Stomach smooth muscle (tissue), 2 donors: Measurements from ENCODE around the gene TEDC2.
A peak's percentile ranks its signal among the peaks of the same experiment; 100 is the strongest.

ENCODE experiments used
- H3K27ac ChIP-seq: one replicate; pipeline ENCODE4 v1.7.0; 2013; ENCODE audit warnings: mild to moderate bottlenecking, low read length, inconsistent platforms
- H3K27me3 ChIP-seq, 2 donors: one replicate each; pipeline ENCODE4 v1.7.0; 2013; ENCODE audit warnings: low read length in 2 of 2; ENCODE audit not compliant: insufficient read depth in 2 of 2, control insufficient read depth in 1 of 2
- H3K36me3 ChIP-seq, 2 donors: one replicate each; pipeline ENCODE4 v1.7.0; 2013; ENCODE audit warnings: low read length in 2 of 2; ENCODE audit not compliant: control insufficient read depth in 2 of 2, insufficient read depth in 2 of 2
- H3K4me1 ChIP-seq: one replicate; pipeline ENCODE4 v1.7.0; 2013; ENCODE audit warnings: low read length; ENCODE audit not compliant: control insufficient read depth, insufficient read depth
- H3K4me3 ChIP-seq, 2 donors: one replicate each; pipeline ENCODE4 v1.7.0; 2013; ENCODE audit warnings: low read length in 2 of 2
- H3K9ac ChIP-seq, 2 donors: one replicate each; pipeline ENCODE4 v1.7.0; 2013; ENCODE audit warnings: low read length in 2 of 2, mild to moderate bottlenecking in 1 of 2
- H3K9me3 ChIP-seq, 2 donors: one replicate each; pipeline ENCODE4 v1.7.0; 2013; ENCODE audit warnings: low read length in 2 of 2; ENCODE audit not compliant: control insufficient read depth in 2 of 2
- donor health status: healthy.
- donor health status: Pancreatic carcinoma.

TEDC2 gene

DNA sequence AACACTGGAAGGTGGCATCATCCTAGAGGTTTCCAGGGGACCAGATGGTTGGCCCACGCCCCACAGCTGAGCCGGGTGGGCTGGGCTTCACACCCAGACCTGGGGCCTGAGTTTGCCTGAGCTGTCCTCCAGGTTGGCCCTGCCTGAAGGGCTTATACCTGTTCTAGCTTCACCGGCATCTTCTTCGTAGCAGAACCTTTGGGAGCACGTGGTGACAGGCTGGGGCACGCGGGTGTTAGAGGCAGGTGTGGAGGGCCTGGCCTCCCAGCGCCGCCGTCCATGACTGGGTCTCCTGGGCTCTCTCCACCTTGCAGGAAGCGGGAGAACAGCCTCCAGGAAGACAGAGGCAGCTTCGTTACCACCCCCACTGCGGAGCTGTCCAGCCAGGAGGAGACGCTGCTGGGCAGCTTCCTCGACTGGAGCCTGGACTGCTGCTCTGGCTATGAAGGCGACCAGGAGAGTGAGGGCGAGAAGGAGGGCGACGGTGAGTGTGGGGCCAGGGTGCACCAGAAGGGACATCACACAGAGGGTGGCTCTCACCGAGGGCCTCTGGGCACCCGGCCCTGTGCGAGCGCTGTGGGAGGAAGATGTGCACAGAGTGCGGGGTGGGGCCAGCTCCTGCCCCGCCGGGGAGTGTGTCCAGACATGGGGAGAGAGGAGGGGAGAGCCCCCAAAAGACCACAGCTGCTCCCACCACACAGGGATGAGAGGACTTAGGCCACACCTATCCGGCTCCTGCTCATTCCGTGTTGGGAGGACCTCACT, 4.6 kb upstream of the TEDC2 start:
- Histone ChIP-seq H3K9ac (no peak overlapping the region), H3K4me3 (no peak overlapping the region), H3K4me1 (peaks cover 14% of the 10 kb centered on the region), H3K27me3 (no peaks in the 10 kb centered on the region), H3K9me3 (no peaks in the 10 kb centered on the region), H3K36me3 (peaks cover 0 to 5% of the 10 kb centered on the region in 2 donors), H3K27ac (no peak overlapping the region)

DNA sequence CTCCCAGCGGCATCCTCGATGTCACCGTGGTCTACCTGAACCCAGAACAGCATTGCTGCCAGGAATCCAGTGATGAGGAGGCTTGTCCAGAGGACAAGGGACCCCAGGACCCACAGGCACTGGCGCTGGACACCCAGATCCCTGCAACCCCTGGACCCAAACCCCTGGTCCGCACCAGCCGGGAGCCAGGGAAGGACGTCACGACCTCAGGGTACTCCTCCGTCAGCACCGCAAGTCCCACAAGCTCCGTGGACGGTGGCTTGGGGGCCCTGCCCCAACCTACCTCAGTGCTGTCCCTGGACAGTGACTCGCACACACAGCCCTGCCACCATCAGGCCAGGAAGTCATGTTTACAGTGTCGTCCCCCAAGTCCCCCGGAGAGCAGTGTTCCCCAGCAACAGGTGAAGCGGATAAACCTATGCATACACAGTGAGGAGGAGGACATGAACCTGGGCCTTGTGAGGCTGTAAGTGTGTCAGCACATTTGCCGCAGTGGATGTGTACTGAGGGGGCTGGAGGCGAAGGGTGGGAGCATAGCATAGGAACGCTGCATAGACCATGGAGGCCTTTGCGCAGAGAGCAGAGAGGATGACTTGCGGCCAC, 3.3 kb upstream of the TEDC2 start:
- Histone ChIP-seq H3K9ac (no peak overlapping the region), H3K36me3 (peaks cover 0 to 5% of the 10 kb centered on the region in 2 donors), H3K9me3 (no peaks in the 10 kb centered on the region), H3K4me1 (peaks cover 16% of the 10 kb centered on the region), H3K27ac (no peak overlapping the region), H3K4me3 (no peak overlapping the region), H3K27me3 (no peaks in the 10 kb centered on the region)

DNA sequence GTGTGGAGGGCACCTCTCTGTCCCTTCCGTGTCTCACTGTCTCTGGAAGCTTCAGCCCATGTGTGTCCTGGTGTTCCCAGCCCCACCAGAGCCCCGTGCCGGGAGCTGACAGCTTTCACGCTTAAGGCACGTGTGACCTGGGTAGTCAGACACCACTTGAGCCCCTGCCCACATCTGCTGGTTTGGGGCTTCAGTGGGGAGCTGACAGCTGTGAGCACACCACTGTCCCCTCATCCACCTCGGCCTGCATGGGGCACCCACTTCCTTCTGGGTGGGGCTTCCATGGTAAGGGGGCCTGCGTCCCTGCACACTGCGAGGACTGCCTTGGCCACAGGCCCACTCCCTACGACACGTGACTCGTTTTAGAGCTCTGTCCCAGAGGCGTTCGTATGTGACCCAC, 2.6 kb upstream of the TEDC2 start:
- no peaks in the 10 kb centered on the region for H3K27me3 ChIP-seq
- H3K36me3 ChIP-seq, result peaks cover 0 to 5% of the 10 kb centered on the region in 2 donors
- no peak overlapping the region for H3K27ac ChIP-seq
- no peaks in the 10 kb centered on the region for H3K9me3 ChIP-seq
- H3K4me1 ChIP-seq, result peaks cover 16% of the 10 kb centered on the region
- H3K9ac ChIP-seq, result no peak overlapping the region
- H3K4me3 ChIP-seq, result no peak overlapping the region

DNA sequence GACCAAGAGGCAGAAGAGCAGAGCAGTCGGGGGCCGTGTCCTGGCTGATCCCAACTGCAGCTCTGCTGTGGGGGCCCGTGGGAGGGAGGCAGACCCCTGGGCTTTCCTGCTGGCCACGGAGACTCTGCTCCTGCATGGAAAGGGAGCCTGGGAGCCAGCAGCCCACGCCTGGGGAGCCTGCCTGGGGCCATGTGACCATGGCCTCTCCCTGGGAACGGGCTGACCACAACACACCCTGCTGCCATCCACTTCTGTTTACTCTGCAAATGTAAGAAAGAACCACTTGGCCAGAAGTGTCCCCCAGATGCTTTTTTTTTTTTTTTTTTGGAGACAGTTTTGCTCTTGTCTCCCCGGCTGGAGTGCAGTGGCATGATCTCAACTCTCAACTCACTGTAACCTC, 2.0 kb upstream of the TEDC2 start:
- no peaks in the 10 kb centered on the region for H3K9me3 ChIP-seq
- no peaks in the 10 kb centered on the region for H3K27me3 ChIP-seq
- H3K27ac ChIP-seq, result no peak overlapping the region
- H3K4me1 ChIP-seq, result peaks cover 16% of the 10 kb centered on the region
- H3K4me3 ChIP-seq, result no peak overlapping the region
- peaks cover 0 to 5% of the 10 kb centered on the region in 2 donors for H3K36me3 ChIP-seq
- no peak overlapping the region for H3K9ac ChIP-seq

DNA sequence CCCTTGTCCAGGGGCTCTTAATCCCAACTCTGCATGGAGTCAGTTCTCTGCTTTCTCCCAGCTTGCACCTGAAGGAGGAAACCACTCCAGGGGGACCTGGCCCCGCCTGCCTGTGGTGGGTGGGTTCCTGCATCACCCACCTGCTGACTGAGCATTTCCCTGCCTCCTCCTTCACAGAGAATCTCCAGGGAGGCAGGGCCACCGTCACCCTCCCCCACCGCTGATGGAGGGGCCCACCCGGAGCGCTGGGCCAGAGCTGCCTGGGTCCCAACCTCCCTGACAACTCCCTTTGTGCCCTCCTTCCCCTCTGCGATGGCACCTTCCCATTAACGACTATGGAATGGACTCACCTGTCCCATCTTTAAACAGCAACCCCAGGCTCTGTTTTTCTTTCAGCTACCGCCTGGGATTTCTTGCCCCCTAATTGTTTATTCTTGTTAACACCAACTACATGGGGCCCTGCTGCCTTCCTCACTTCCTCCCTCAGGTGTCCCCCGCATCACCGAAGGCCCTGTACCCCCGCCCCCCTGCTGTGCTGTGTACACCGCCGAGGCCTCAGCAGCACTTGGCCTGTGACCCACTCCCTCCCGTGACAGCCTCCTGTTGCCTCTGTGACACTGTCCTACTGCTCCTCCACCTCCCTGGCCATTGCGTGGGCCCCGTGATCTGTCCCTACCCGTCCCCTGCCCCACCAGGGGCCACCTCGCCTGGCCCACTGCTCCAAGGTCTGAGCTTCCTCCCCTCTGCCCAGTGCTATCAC, 842 bp upstream of the TEDC2 start:
- Histone ChIP-seq H3K27ac (no peak overlapping the region), H3K4me1 (peaks cover 16% of the 10 kb centered on the region), H3K4me3 (peak overlapping the region; percentile 63 to 83), H3K27me3 (no peaks in the 10 kb centered on the region), H3K9me3 (no peaks in the 10 kb centered on the region), H3K9ac (peak overlapping the region; percentile 50 to 72), H3K36me3 (peaks cover 0 to 5% of the 10 kb centered on the region in 2 donors)

DNA sequence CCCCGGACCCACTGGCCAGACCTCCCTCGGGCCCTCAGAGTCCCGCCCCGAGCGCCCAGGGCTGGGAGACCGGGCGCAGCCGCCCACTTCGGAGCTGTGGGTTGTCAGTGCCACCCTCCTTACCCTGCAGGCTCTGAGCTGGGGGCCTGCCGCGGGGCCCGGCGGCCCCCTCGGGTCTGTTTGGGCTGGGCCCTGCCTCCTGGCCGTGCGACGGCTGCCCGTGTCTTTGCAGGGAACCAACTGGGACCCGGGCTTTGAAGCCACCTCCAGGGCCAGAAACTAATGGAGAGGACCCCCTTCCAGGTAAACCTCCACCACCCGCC, 443 bp downstream of the TEDC2 start:
- Histone ChIP-seq H3K27me3 (no peaks in the 10 kb centered on the region), H3K36me3 (peaks cover 0 to 5% of the 10 kb centered on the region in 2 donors), H3K4me3 (peak overlapping the region; percentile 63 to 83), H3K27ac (no peak overlapping the region), H3K9me3 (no peaks in the 10 kb centered on the region), H3K9ac (peak overlapping the region in 1 of 2 donors; percentile 20), H3K4me1 (peaks cover 16% of the 10 kb centered on the region)

DNA sequence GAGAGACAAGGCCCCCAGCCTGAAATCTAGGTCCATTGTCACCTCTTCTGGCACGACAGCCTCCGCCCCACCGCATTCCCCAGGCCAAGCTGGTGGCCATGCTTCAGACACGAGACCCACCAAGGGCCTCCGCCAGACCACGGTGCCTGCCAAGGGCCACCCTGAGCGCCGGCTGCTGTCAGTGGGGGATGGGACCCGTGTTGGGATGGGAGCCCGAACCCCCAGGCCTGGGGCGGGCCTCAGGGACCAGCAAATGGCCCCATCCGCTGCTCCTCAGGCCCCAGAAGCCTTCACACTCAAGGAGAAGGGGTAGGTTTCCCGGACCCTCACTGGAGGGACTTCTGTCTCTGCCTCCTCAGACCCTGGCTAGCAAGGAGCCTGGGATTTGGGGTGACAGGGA, 1.0 kb downstream of the TEDC2 start:
- Histone ChIP-seq H3K27ac (no peak overlapping the region), H3K9me3 (no peaks in the 10 kb centered on the region), H3K36me3 (peaks cover 0 to 5% of the 10 kb centered on the region in 2 donors), H3K4me3 (no peak overlapping the region), H3K27me3 (no peaks in the 10 kb centered on the region), H3K4me1 (peaks cover 16% of the 10 kb centered on the region), H3K9ac (no peak overlapping the region)

DNA sequence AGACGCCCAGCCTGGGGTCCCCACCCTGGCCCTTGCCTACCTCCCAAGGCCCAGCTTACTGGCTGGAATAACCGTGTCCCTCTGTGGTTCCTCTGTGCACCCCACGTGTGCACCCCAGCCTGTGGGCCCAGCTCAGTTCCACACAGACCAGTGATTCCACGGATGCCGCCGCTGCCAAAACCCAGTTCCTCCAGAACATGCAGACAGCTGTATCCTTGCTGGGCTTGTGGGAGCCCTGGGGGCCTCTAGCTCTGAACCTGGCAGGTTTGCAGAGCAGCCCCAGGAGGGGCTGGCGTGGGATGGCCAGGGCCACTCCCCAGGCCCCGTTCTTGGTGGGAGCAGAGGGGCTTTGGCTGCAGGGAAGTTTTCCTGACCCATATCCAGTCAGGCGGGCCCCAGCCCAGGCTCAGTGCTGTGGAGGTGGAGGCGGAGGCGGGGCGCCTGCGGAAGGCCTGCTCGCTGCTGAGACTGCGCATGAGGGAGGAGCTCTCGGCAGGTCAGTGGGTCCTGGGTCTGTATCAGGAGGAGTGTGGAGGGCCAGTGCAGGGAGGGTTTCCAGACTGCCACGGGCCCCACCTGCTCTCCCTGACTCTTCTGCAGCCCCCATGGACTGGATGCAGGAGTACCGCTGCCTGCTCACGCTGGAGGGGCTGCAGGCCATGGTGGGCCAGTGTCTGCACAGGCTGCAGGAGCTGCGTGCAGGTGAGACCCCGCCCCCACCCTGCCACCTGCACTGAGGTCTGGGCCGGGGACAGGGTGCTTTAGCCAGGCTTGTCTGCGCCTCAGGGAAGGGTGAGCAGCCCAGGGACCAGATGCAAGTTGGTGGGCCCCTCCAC, 2.3 kb downstream of the TEDC2 start:
- H3K27ac ChIP-seq, result no peak overlapping the region
- H3K4me3 ChIP-seq, result no peak overlapping the region
- H3K9me3 ChIP-seq, result no peaks in the 10 kb centered on the region
- no peak overlapping the region for H3K9ac ChIP-seq
- peaks cover 18% of the 10 kb centered on the region for H3K4me1 ChIP-seq
- H3K36me3 ChIP-seq, result no peaks in the 10 kb centered on the region
- H3K27me3 ChIP-seq, result no peaks in the 10 kb centered on the region

DNA sequence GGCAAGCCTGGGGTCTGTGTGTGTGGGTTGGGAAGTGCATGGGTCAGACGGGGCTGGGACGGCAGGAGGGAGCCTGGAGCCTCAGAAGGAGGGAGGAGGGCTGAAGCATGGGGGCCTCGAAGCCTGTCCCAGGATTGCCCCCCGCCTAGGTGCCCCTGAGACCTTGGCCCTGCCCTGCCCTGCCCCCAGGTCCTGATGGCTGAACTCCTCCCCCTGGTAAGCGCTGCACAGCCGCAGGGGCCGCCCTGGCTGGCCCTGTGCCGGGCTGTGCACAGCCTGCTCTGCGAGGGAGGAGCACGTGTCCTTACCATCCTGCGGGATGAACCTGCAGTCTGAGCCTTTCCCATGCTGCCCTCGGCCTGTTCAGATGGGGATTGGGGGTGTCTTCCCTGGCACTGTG, 4.4 kb downstream of the TEDC2 start:
- Histone ChIP-seq H3K27me3 (peaks cover 3 to 4% of the 10 kb centered on the region in 2 donors), H3K27ac (no peak overlapping the region), H3K9ac (no peak overlapping the region), H3K4me3 (no peak overlapping the region), H3K36me3 (no peaks in the 10 kb centered on the region), H3K9me3 (no peaks in the 10 kb centered on the region), H3K4me1 (peaks cover 30% of the 10 kb centered on the region)

DNA sequence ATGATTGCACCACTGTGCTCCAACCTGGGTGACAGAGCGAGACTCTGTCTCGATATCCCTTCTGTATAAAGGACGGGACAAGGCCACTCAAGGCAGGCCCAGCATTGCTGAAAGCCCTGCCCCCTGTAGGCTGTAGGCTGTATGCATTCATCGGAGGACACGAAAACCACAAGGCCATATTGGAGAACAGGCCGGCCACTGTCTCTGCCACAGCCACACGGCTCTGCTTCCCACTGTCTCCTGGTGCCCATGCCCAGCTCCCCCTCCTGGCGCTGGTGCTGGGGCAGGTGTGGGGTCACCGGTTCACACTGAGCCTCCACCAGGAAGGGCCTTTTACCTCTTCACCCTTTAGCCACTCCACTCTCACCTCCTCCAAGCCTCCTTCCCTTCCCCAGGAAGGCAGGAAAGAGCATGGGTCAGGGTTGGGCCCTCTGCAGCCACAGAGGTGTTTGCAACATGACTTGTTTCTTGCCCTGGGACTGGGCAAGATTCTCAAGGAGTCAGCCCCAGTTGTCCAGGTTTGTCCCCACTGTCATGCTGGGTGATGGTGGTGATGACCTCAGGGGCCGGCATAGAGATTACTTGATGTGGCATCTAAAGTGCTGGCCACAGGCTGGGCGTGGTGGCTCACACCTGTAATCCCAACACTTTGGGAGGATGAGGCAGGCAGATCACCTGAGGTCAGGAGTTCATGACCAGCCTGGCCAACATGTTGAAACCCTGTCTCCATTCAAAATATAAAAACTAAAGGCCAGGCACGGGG, 5.9 kb downstream of the TEDC2 start:
- no peak overlapping the region for H3K4me3 ChIP-seq
- H3K36me3 ChIP-seq, result no peaks in the 10 kb centered on the region
- H3K4me1 ChIP-seq, result peaks cover 26% of the 10 kb centered on the region
- peaks cover 17 to 19% of the 10 kb centered on the region in 2 donors for H3K27me3 ChIP-seq
- no peaks in the 10 kb centered on the region for H3K9me3 ChIP-seq
- no peak overlapping the region for H3K27ac ChIP-seq
- no peak overlapping the region for H3K9ac ChIP-seq
